Upper lobe of left lung (tissue), 6 donors: ENCODE results near the gene SLC9A8. TPM values are rescaled to one million over a fixed set of nuclear protein-coding genes. Genes with fewer than 3 reads are reported as not detected.

Source experiments
- ATAC-seq, 2 donors: fragments of 200-7000 bp; cut with Tn5 transposase; one replicate each; pipeline ENCODE4 v1.9.1; 2022; ENCODE audit warnings: mild to moderate bottlenecking in 2 of 2, moderate library complexity in 2 of 2; ENCODE audit not compliant: low FRiP score in 2 of 2
- DNase-seq, 2 donors: peaks; one replicate each; pipeline ENCODE4 v3.0.0-alpha.2; 2019 to 2020
- H3K27ac ChIP-seq, 4 donors: fragments of 200-600 bp; sonication (generic); one replicate each; pipeline ENCODE4 v1.5.1; 2016 to 2019
- H3K27me3 ChIP-seq, 4 donors: fragments of 200-600 bp; sonication (generic); one replicate each; pipeline ENCODE4 v1.5.1; 2017 to 2019
- H3K36me3 ChIP-seq, 4 donors: fragments of 200-600 bp; sonication (generic); one replicate each; pipeline ENCODE4 v1.5.1; 2016 to 2019
- H3K4me1 ChIP-seq, 4 donors: fragments of 200-600 bp; sonication (generic); one replicate each; pipeline ENCODE4 v1.5.1; 2018 to 2019
- H3K4me3 ChIP-seq, 4 donors: fragments of 200-600 bp; sonication (generic); one replicate each; pipeline ENCODE4 v1.5.1; 2017 to 2019; ENCODE audit warnings: mild to moderate bottlenecking in 2 of 4, moderate library complexity in 1 of 4
- H3K9me3 ChIP-seq, 4 donors: fragments of 200-600 bp; sonication (generic); one replicate each; pipeline ENCODE4 v1.5.1; 2018 to 2019
- EP300 ChIP-seq, 4 donors: sonication (generic); formaldehyde crosslinking; IDR thresholded peaks; one replicate each; pipeline ENCODE4 v1.5.1; 2017; ENCODE audit warnings: antibody characterized with exemption in 4 of 4, control low read depth in 2 of 4
- POLR2A ChIP-seq, 4 donors: fragments of 450-650 bp; IDR thresholded peaks; one replicate each; pipeline ENCODE4 v1.5.1; 2016 to 2017; ENCODE audit warnings: antibody characterized with exemption in 4 of 4, mild to moderate bottlenecking in 2 of 4
- POLR2AphosphoS5 ChIP-seq, 2 donors: sonication (generic); formaldehyde crosslinking; IDR thresholded peaks; one replicate each; pipeline ENCODE4 v1.5.1; 2017; ENCODE audit warnings: antibody characterized with exemption in 2 of 2
- WGBS, 2 donors: methylation state at CpG; one replicate each; pipeline ENCODE4 v1.1.5; 2017 to 2018; 5-methylcytosine and 5-hydroxymethylcytosine counted together
- total RNA-seq, 6 donors: library from RNA; depleted of rRNA in 4 of 6; stranded (reverse); fragments of >200 nt in 4 of 6; gene quantifications; one replicate each; pipeline versions ENCODE4 v1.1.0 to v1.2.1, GENCODE V29; 2016 to 2021
- TF ChIP-seq, protein P1 (sequence below), 6 experiments: fragments of 450-650 bp in 4 of 6; fragments of 200-600 bp in 2 of 6; sonication (generic) in 2 of 6; IDR thresholded peaks; one replicate each; pipeline ENCODE4 v1.5.1; 2016 to 2019; ENCODE audit warnings: antibody characterized with exemption in 6 of 6
- donor health status: DM: no; HTN: no; CAD: no; lungs with moderate emphysema.
- donor health status: DM: no; HTN: yes; CAD: no; lungs with severe emphysema.

SLC9A8 gene
- total RNA-seq, 6 donors from 2014 or later: 13.2 to 19.6 (median 17.2) TPM

- no peak for DNase-seq
- Histone ChIP-seq H3K4me1 (peaks cover 9 to 24% (median 20%) of the 10 kb centered on the region in 4 donors), H3K4me3 (no peak overlapping the region), H3K27me3 (no peaks in the 10 kb centered on the region), H3K27ac (no peak overlapping the region), H3K36me3 (peaks cover 15 to 71% (median 51%) of the 10 kb centered on the region in 4 donors), H3K9me3 (no peaks in the 10 kb centered on the region)
- no peak for TF ChIP-seq EP300 (IDR thresholded peaks at IDR 0.05)
- TF ChIP-seq, protein P1, sequence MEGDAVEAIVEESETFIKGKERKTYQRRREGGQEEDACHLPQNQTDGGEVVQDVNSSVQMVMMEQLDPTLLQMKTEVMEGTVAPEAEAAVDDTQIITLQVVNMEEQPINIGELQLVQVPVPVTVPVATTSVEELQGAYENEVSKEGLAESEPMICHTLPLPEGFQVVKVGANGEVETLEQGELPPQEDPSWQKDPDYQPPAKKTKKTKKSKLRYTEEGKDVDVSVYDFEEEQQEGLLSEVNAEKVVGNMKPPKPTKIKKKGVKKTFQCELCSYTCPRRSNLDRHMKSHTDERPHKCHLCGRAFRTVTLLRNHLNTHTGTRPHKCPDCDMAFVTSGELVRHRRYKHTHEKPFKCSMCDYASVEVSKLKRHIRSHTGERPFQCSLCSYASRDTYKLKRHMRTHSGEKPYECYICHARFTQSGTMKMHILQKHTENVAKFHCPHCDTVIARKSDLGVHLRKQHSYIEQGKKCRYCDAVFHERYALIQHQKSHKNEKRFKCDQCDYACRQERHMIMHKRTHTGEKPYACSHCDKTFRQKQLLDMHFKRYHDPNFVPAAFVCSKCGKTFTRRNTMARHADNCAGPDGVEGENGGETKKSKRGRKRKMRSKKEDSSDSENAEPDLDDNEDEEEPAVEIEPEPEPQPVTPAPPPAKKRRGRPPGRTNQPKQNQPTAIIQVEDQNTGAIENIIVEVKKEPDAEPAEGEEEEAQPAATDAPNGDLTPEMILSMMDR (IDR thresholded peaks at IDR 0.05): no peak
- no peak for TF ChIP-seq POLR2AphosphoS5 (IDR thresholded peaks at IDR 0.05)
- no peak for TF ChIP-seq POLR2A (IDR thresholded peaks at IDR 0.05)
- 89 to 92% methylated on average over 16 to 18 of the region's 19 CpGs for WGBS, 2 donors
- no peak for ATAC-seq
These were observed 95.0 kb downstream of the SLC9A8 start for GRCh38 chr20:49907405-49908257.

DNA sequence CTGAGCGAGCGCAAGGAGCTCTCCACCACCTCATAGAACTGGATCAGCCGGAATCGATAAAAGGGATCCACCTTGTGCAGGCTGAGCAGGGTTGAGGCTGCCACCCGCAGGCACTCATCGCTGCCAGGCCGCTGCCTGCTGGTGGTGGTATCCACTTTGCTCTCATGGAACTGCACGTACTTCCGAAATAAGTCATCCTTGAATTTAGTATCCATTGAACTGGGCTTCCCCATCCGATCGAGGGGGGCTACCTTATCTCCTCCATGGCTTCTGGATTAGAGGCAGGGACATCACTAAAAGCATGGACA lies 95.6 kb downstream of the SLC9A8 start:
- ATAC-seq: no peak
- Histone ChIP-seq H3K27me3 (no peaks in the 10 kb centered on the region), H3K4me1 (peaks cover 11 to 29% (median 23%) of the 10 kb centered on the region in 4 donors), H3K27ac (peak overlapping the region in 1 of 4 donors; percentile 74), H3K4me3 (no peak overlapping the region), H3K9me3 (no peaks in the 10 kb centered on the region), H3K36me3 (peaks cover 15 to 67% (median 51%) of the 10 kb centered on the region in 4 donors)
- TF ChIP-seq, protein P1 (IDR thresholded peaks at IDR 0.05): no peak
- no peak for DNase-seq
- whole genome bisulfite sequencing, 2 donors: 93% methylated on average over 11 of the region's 11 CpGs

DNA sequence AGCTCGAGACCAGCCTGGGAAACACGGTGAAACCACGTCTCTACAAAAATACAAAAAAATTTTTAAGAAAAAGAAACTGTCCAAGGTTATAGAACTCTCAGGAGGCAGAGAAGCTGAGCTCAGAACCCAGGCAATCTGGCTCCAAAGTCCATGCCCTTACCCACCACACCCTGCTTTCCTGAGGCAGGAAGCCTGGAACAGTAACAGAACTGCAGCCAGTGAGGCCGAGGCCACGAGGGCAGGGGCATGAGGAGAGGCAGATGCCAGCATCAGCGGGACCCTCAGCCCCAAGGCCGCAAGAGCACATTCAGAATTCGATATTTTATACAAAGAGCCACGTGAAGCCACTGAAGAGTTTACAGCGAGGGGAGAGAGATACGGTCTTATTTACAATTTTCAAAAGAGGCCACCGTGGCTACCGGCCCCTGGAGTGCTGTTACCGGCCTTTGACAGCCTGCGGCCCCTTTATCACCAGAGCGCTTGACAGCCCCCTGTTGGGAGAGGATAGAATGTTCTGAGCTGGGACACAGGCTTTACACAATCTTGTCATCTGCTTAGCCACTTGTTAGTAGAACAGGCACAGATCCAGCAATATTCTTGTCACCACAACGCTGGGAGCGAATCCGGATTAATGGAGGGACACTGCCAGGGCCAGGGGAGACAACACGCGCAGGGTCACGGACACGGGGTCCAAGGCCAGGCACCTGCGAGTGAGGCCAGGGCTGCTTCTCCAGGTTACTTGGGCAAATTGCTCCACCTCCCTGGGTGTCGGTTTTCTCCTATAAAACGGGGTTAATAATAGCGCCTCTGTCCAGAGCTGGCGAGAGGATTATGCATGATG lies 97.1 kb downstream of the SLC9A8 start:
- H3K9me3 ChIP-seq: no peaks in the 10 kb centered on the region
- WGBS, 2 donors: 59 to 72% methylated on average over 19 to 28 of the region's 28 CpGs
- TF ChIP-seq POLR2A (IDR thresholded peaks at IDR 0.05) (no peak), EP300 (IDR thresholded peaks at IDR 0.05) (no peak)
- TF ChIP-seq, protein P1 (IDR thresholded peaks at IDR 0.05): peak in 3 of 6 experiments; percentile 12 to 37 (median 32)
- peaks cover 12 to 52% (median 40%) of the 10 kb centered on the region in 4 donors for H3K36me3 ChIP-seq
- ATAC-seq (no peak), DNase-seq (no peak)
- H3K4me1 ChIP-seq: peaks cover 27 to 44% (median 37%) of the 10 kb centered on the region in 4 donors
- no peak overlapping the region for H3K4me3 ChIP-seq
- H3K27ac ChIP-seq: peak overlapping the region; percentile 24 to 74 (median 48)
- no peaks in the 10 kb centered on the region for H3K27me3 ChIP-seq

GRCh38 chr20:49910340-49910706 lies 97.7 kb downstream of the SLC9A8 start:
- no peaks in the 10 kb centered on the region for H3K27me3 ChIP-seq
- H3K27ac ChIP-seq: peak overlapping the region in 3 of 4 donors; percentile 30 to 74 (median 67)
- TF ChIP-seq, protein P1 (IDR thresholded peaks at IDR 0.05): no peak
- TF ChIP-seq EP300 (IDR thresholded peaks at IDR 0.05): no peak
- no peak for TF ChIP-seq POLR2AphosphoS5 (IDR thresholded peaks at IDR 0.05)
- TF ChIP-seq POLR2A (IDR thresholded peaks at IDR 0.05): no peak
- DNase-seq: no peak
- no peak overlapping the region for H3K4me3 ChIP-seq
- 84 to 100% methylated on average over 1 to 4 of the region's 4 CpGs for WGBS, 2 donors
- H3K36me3 ChIP-seq: peaks cover 10 to 46% (median 35%) of the 10 kb centered on the region in 4 donors
- H3K4me1 ChIP-seq: peaks cover 27 to 45% (median 38%) of the 10 kb centered on the region in 4 donors
- H3K9me3 ChIP-seq: no peaks in the 10 kb centered on the region
- ATAC-seq: no peak
